ENCODE measurements around the gene KRAS.

KRAS gene

GRCh38 chr12:25189656-25190055, 61.1 kb downstream of the KRAS start:
- H3K4me1 ChIP-seq (ENCODE audit: low read depth, poor library complexity, severe bottlenecking) = peaks cover 24% of the 10 kb centered on the region
- H3K27me3 ChIP-seq (ENCODE audit: insufficient read depth, low read depth) = no peaks in the 10 kb centered on the region
- no peak overlapping the region for H3K27ac ChIP-seq
- H3K9ac ChIP-seq = no peak overlapping the region
- H3K4me2 ChIP-seq = no peak overlapping the region
- no peak for TF ChIP-seq CTCF (conservative IDR thresholded peaks at IDR 0.05; ENCODE audit: low read depth, low read length)
- H3K4me3 ChIP-seq (IDR thresholded peaks at IDR 0.05; ENCODE audit: insufficient read depth, low read depth, low read length) = no peak overlapping the region
- H3K79me2 ChIP-seq (ENCODE audit: insufficient read depth, low read depth) = no peaks in the 10 kb centered on the region
- H2AFZ ChIP-seq (ENCODE audit: low read depth) = no peak overlapping the region
- H3K36me3 ChIP-seq (ENCODE audit: insufficient read depth) = no peaks in the 10 kb centered on the region
- no peaks in the 10 kb centered on the region for H4K20me1 ChIP-seq (ENCODE audit: insufficient read depth)

DNA sequence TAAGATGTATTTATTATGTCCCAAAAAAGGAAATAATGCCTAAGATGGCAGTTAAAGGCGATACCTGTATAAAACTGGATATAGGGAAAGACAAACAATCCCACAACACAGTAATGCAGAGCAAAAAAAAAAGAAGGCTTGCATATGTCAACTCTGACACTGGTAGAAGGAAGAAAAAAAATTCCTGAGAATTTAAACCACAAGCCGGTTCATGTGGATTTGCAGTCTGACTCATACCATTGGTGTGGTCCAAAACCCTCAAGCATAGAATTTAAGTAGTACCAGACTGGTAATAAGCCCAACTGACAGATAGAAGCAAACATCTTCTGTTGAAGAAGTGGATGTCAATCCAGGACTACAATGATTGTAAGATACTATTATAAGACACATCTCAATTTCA, 62.9 kb downstream of the KRAS start:
- Histone ChIP-seq H3K79me2 (ENCODE audit: insufficient read depth, low read depth) (no peaks in the 10 kb centered on the region), H3K9ac (no peak overlapping the region), H3K36me3 (ENCODE audit: insufficient read depth) (no peaks in the 10 kb centered on the region), H3K27ac (no peak overlapping the region), H3K4me1 (ENCODE audit: low read depth, poor library complexity, severe bottlenecking) (peaks cover 19% of the 10 kb centered on the region), H3K4me2 (no peak overlapping the region), H3K4me3 (IDR thresholded peaks at IDR 0.05; ENCODE audit: insufficient read depth, low read depth, low read length) (no peak overlapping the region), H2AFZ (ENCODE audit: low read depth) (no peak overlapping the region), H3K27me3 (ENCODE audit: insufficient read depth, low read depth) (no peaks in the 10 kb centered on the region), H4K20me1 (ENCODE audit: insufficient read depth) (no peaks in the 10 kb centered on the region)
- no peak for TF ChIP-seq CTCF (conservative IDR thresholded peaks at IDR 0.05; ENCODE audit: low read depth, low read length)

- H3K27me3 ChIP-seq (ENCODE audit: insufficient read depth, low read depth) = no peaks in the 10 kb centered on the region
- no peak for TF ChIP-seq CTCF (conservative IDR thresholded peaks at IDR 0.05; ENCODE audit: low read depth, low read length)
- no peaks in the 10 kb centered on the region for H3K36me3 ChIP-seq (ENCODE audit: insufficient read depth)
- peak overlapping the region; percentile 51 for H3K4me2 ChIP-seq
- no peak overlapping the region for H3K27ac ChIP-seq
- H3K9ac ChIP-seq = no peak overlapping the region
- no peak overlapping the region for H2AFZ ChIP-seq (ENCODE audit: low read depth)
- no peaks in the 10 kb centered on the region for H4K20me1 ChIP-seq (ENCODE audit: insufficient read depth)
- H3K4me3 ChIP-seq (IDR thresholded peaks at IDR 0.05; ENCODE audit: insufficient read depth, low read depth, low read length) = no peak overlapping the region
- peaks cover 19% of the 10 kb centered on the region for H3K4me1 ChIP-seq (ENCODE audit: low read depth, poor library complexity, severe bottlenecking)
- H3K79me2 ChIP-seq (ENCODE audit: insufficient read depth, low read depth) = no peaks in the 10 kb centered on the region
These were observed 63.8 kb downstream of the KRAS start for GRCh38 chr12:25186788-25187402.

DNA sequence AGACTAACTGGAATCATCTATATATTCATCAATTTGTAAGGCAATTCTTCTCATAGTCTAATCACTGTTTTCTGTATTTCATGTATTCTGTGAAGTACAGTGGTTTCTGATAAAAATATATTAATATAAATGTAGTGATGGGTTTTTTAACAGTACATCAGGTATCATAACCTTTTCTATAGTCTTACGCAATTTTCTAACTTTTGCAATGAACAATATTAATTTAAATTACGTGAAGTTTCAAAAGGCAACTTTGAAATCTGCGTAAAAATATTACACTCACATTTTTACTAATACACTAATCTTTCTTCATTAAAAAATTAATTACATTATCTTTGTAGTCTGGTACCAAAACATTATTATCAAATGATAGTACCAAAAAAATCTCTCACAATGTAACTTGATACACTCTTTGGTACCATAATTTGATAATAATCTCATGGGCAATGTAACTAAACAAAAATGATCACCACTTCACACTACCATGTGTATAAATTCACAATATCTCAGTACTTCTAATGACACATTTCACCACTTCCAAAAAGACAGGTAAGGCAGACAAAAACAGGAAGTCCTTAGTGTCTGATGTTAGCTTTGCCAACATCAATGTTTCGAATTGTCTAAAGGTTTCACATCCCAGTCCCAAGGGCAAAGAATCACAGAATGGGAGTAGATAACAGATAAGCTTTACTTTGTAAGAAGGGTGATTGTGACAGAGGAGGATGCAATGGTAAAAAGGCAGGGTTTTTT, 64.5 kb downstream of the KRAS start:
- Histone ChIP-seq H2AFZ (ENCODE audit: low read depth) (no peak overlapping the region), H4K20me1 (ENCODE audit: insufficient read depth) (no peaks in the 10 kb centered on the region), H3K79me2 (ENCODE audit: insufficient read depth, low read depth) (no peaks in the 10 kb centered on the region), H3K27me3 (ENCODE audit: insufficient read depth, low read depth) (no peaks in the 10 kb centered on the region), H3K4me2 (peak overlapping the region; percentile 51; the same call in 1 of the 2 replicates), H3K9ac (no peak overlapping the region), H3K4me3 (IDR thresholded peaks at IDR 0.05; ENCODE audit: insufficient read depth, low read depth, low read length) (no peak overlapping the region), H3K27ac (no peak overlapping the region), H3K36me3 (ENCODE audit: insufficient read depth) (no peaks in the 10 kb centered on the region), H3K4me1 (ENCODE audit: low read depth, poor library complexity, severe bottlenecking) (peaks cover 19% of the 10 kb centered on the region)
- TF ChIP-seq CTCF (conservative IDR thresholded peaks at IDR 0.05; ENCODE audit: low read depth, low read length) = no peak

Data from KMS-11 (cell line).